Gastrocnemius medialis (tissue), 4 donors: ENCODE measurements around the gene RINT1.

ENCODE experiments used
- CTCF ChIP-seq, 5 experiments: fragments of 450-650 bp in 3 of 5; fragments of 200-600 bp in 2 of 5; sonication (generic) in 2 of 5; IDR thresholded peaks in 4 of 5; conservative IDR thresholded peaks in 1 of 5; 1 replicate in 4 of 5; 2 replicates in 1 of 5; pipeline ENCODE4 v1.5.1; 2016 to 2019; ENCODE audit warnings: antibody characterized with exemption in 5 of 5, mild to moderate bottlenecking in 3 of 5, moderate library complexity in 3 of 5
- POLR2A ChIP-seq, 2 donors: fragments of 450-650 bp; IDR thresholded peaks; one replicate each; pipeline ENCODE4 v1.6.1; 2017; ENCODE audit warnings: antibody characterized with exemption in 2 of 2, mild to moderate bottlenecking in 2 of 2, moderate library complexity in 2 of 2

GRCh38 chr7:105585850-105586500 is 54.0 kb downstream of the RINT1 start:
- TF ChIP-seq CTCF (IDR thresholded peaks at IDR 0.05 in 4 of 5, conservative IDR thresholded peaks at IDR 0.05 in 1 of 5) (no peak), POLR2A (IDR thresholded peaks at IDR 0.05) (no peak)
